ENCODE results near the gene IL18.
"Not testable (repeated sequence)": the region's sequence is repeated elsewhere in the genome, so short reads cannot be mapped to it uniquely, and the experiment has no call there.

Gene IL18

DNA sequence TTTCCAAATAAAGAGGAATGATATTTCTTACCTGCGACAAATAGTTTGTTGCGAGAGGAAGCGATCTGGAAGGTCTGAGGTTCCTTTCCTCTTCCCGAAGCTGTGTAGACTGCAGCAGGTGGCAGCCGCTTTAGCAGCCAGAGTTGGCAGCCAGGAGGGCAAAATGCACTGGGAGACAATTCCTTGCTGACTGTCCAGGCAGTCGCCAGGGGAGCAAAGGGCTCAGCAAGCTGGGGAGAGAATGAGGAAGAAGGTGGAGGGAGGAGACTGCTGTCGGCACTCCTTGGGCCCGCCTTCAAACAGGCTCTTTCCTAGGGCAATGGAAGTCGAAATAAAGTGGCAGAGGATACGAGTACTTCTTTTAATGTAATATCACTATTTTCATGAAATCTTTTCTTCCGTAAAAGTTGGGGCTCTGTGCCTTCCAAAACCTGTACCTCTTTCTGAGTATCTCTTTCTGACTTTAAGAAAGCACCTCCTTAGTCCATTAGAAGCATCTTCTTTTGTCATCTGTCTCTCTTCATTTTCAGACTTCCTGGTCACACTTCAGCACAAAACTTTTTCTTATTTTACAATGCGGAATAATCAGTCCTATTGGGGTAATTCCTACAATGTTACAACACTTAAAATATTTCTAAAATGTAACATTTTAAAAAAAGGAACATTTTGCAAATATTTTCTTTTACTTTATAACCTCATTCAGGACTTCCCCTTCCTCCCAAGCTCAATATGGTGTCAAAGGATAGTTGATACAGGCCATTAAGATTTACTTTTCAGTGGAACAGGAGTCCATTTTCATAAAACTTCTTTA lies at the start of gene IL18:
Gene IL18 (minus strand): TSS at position 220 of the 811 bp plus-strand sequence. CDS start 9,041 bp downstream, outside the sequence.
- DNase-seq, result no peak

- DNase-seq, result no peak
Observed at GRCh38 chr11:112212710-112213109, 48.8 kb upstream of the IL18 start.

DNA sequence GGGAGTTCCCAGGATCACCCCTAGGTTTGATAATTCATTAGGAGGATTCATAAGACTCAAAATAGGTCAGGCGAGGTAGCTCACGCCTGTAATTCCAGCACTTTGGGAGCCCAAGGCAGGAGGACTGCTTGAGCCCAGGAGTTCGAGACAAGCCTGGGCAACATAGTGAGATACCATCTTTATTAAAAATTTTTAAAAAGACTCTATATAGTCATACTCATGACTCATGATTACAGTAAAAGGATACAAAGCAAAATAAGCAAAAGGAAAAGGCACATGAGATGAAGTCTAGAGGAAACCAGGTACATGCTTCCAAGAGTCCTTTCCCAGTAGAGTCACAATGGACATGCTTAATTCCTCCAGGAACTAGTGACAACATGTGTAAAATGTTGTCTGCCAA lies 48.4 kb upstream of the IL18 start:
- DNase-seq, result no peak

DNA sequence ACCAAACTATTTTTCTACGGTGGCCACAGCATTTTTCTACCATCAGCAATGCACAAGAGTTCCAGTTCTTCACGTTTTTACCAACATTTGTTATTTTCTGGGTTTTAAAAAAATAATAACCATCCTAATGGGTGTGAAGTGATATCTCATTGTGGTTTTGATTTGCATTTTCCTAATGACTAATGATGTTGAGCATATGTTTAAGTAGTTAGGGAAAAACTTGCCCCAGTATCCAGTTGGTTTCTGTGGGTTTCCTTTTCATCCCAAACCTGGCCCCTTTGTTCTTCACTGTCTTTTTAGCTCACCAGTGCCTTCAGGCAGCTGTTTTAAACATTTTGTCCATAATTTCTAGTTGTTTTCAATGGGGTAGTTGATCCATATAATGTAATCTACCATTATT lies 47.6 kb upstream of the IL18 start:
- DNase-seq, result no peak

DNA sequence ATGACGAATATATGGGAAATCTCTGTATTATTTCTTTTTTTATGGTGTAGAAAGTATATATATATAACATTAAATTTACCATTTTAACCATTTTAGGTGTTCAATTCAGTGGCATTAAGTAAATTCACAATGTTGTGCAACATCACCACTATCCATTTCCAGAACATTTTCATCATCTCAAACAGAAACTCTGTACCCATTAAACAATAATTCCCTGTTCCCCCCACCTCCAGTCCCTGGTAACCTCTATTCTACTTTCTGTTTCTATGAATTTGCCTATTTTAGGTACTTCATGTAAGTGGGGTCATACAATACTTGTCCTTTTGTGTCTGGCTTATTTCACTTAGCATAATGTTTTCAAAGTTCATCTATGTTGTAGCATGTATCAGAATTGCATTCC lies 47.0 kb upstream of the IL18 start:
- no peak for DNase-seq

DNA sequence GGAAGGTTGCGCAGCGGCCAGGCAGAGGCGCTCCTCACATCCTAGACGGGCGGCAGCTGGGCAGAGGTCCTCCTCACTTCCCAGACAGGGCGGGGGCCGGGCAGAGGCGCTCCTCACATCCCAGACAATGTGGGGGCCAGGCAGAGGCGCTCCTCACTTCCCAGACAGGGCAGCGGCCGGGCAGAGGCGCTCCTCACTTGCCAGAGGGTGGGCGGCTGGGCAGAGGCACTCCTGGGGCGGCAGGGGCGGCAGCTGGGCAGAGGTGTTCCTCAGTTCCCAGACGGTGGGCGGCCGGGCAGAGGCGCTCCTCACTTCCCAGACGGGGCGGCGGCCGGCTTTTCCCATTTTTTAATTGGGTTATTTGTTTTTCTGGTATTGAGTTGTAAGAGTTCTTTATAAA lies 42.2 kb upstream of the IL18 start:
- no peak for DNase-seq

GRCh38 chr11:112200252-112200651 lies 36.4 kb upstream of the IL18 start:
- DNase-seq, result no peak

GRCh38 chr11:112199101-112199500 lies 35.2 kb upstream of the IL18 start:
- not testable (repeated sequence) for DNase-seq

DNA sequence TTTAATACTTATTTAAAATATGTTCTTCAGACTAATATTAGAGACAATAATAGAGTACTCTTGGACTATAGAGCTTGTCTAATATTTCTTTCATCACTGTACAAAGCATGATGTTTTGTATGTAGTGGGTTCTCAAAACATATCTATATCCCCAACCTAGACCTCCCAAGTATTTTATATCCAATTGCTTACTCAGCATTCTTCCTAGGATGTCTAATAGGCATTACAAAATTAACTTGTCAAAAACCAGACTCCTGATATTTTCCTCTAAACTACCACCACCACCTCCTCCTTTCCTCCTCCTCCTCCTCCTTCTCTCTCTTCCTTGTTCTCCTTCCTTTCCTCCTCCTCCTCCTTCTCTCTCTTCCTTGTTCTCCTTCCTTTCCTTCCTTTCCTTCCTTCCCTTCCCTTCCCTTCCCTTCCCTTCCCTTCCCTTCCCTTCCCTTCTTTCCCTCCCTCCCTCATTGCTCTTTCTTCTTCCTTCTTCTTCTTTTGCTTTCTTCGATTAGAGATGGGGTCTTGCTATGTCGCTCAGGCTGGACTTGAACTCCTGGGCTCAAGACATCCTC lies 32.7 kb upstream of the IL18 start:
- DNase-seq, result no peak

DNA sequence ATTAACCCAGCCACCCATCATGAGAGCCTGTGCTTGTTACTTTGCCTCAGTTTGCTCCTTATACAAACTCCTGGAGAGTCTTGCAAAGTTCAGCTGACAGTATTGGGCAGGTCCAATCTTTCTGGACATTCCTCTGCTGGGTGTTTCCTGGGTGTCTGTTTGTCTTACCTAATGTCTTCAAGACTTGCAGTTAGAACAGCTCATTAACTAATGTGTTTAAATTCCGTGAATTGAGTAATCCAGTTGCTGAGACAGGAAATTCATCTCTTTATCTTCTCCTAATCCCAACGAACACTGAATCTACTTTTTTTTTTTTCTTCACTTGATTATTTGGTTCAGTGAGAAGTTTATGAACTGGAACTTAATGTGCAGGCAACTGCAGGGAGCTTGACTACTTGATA lies 32.1 kb upstream of the IL18 start:
- no peak for DNase-seq

DNA sequence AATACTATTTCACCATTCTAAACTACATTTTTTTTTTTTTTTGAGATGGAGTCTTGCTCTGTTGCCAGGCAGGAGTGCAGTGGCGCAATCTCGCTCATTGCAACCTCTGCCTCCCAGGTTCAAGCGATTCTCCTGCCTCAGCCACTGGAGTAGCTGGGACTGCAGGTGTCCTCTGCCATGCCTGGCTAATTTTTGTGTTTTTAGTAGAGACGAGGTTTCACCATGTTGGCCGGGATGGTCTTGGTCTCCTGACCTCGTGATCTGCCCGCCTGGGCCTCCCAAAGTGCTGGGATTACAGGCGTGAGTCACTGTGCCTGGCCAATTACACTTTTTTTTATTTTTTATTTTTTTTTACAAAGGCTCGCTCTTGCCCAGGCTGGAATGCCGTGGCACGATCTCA lies 31.2 kb upstream of the IL18 start:
- not testable (repeated sequence) for DNase-seq

DNA sequence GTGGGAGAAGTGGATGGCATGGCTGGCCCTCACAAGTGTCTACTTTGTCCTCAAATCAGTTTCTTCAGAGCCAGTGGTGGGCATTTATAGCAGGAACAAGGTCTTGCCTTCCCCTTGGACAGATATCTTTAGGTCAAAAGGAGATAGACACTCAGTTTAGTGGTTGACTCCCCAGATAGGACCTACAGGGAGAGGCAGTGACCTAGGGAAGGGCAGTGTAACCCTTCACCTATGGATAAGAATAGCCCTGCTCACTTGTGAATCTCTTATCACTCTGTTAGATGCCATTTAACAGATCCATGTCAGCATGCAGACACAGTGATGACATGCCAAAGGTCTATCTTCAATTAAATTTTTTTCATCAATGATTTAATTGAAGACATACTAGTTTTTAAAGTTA lies 22.4 kb upstream of the IL18 start:
- DNase-seq, result no peak

- DNase-seq, result no peak
Observed at GRCh38 chr11:112185883-112186282, 22.0 kb upstream of the IL18 start.

GRCh38 chr11:112182867-112183266 lies 19.0 kb upstream of the IL18 start:
- DNase-seq, result no peak

- DNase-seq, result no peak
Observed at GRCh38 chr11:112179601-112180000, 15.7 kb upstream of the IL18 start.

- no peak for DNase-seq
Observed at GRCh38 chr11:112178936-112179335, 15.0 kb upstream of the IL18 start.

- no peak for DNase-seq
Observed at GRCh38 chr11:112178428-112178827, 14.5 kb upstream of the IL18 start.

- DNase-seq, result no peak
Observed at GRCh38 chr11:112177589-112177988, 13.7 kb upstream of the IL18 start.

GRCh38 chr11:112176077-112176476 lies 12.2 kb upstream of the IL18 start:
- DNase-seq, result no peak

DNA sequence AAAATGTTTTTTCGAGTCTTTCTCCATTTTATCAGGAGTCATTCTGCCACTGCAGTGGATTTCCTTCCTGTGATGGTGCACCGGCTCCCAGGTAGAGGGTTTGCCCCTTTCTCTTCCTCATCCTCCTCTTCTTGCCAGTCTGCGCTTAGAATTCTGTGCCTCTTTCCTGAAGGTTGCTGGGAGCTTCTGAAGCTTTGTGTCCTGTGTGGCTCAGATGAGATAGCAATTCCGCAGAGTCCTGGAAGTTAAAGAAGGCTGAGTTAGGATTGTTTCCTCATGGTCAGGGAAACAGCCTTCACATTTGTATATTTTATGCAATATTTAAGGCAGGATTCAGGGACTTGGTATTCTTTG lies 11.7 kb upstream of the IL18 start:
- no peak for DNase-seq

- no peak for DNase-seq
Observed at GRCh38 chr11:112174789-112175598, 11.1 kb upstream of the IL18 start, which contains the start of gene BCO2. Gene BCO2, plus strand, starts transcription at chr11:112175512. Its CDS starts 90 bp downstream, at chr11:112175602.

- DNase-seq, result no peak
Observed at GRCh38 chr11:112173152-112173551, 9.3 kb upstream of the IL18 start.

DNA sequence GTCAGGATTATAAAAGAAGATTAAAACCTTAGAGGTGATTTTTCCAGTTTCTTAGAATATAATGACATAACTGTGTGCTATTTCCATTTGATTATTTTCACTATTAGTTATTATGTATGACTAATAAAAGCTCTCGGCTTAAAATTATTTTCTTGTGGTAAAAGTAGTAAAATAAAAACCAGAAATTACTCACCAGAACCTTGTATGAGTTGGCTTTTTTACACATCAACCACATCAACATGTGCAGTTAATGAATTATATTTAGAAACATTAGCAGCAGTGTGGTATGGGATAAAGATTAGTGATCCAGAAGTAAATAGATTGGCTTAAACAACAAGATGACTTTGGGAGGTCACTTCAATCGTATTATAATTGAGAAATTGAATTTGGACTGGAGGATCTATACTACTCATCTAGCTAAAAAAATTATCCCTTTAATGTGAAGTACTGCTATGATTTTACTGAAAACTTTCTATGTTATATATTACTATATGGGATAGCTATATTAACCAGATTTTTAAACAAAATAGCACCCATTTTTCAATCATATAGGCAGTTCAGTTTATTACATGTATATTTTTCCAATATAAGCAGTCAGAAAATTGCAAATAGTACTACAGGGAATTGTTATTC lies 8.6 kb upstream of the IL18 start:
- DNase-seq, result no peak
